ENCODE measurements around the gene TMEM176A.

Gene TMEM176A

DNA sequence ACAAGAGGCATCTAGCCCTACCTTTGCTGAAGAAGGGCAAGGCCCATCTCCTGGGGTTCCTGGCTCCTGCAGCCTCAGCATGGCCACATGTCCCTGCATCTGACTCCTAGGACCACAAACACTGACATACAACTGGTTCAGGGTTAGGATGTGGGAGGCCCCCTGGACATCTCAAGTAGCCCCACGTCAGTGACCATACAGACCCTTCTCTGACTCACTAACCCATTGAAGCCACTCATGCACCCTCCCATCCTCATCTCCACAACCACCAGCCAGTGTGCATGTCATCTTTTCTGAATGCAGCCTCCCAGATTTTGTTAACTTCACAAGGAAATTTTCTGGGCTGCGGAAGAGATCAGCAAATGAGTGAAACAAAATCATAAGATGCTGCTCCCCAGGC, 18.6 kb upstream of the TMEM176A start:
- Histone ChIP-seq H3K9ac (ENCODE audit: low read length) (no peak overlapping the region), H3K27me3 (ENCODE audit: control insufficient read depth in 1 of 2, insufficient read depth in 1 of 2, low read length in 2 of 2) (peaks cover 0 to 9% of the 10 kb centered on the region in 2 experiments), H3K14ac (ENCODE audit: low read length in 2 of 2) (peak overlapping the region in 1 of 2 experiments; percentile 48), H2BK5ac (ENCODE audit: low read depth, low read length, poor library complexity, severe bottlenecking) (no peak overlapping the region), H2BK12ac (ENCODE audit: low read length in 2 of 2) (peak overlapping the region in 1 of 2 experiments; percentile 1), H4K8ac (ENCODE audit: low read length) (no peak overlapping the region), H2BK15ac (ENCODE audit: low read depth, poor library complexity, severe bottlenecking) (no peak overlapping the region), H3K4me3 (ENCODE audit: insufficient read depth in 1 of 2, low read depth in 1 of 2, low read length in 2 of 2) (no peak overlapping the region), H2AK5ac (ENCODE audit: low read length, severe bottlenecking) (no peak overlapping the region), H3K36me3 (ENCODE audit: control insufficient read depth in 1 of 2, insufficient read depth in 2 of 2, low read depth in 1 of 2, low read length in 2 of 2) (no peaks in the 10 kb centered on the region), H3K9me3 (ENCODE audit: control insufficient read depth, low read length) (no peaks in the 10 kb centered on the region), H4K91ac (ENCODE audit: low read length) (no peak overlapping the region), H3K23ac (ENCODE audit: low read length in 2 of 2) (no peak overlapping the region), H2BK120ac (ENCODE audit: low read depth, low read length) (no peak overlapping the region), H3K4me2 (ENCODE audit: low read length, poor library complexity, severe bottlenecking) (no peak overlapping the region), H3K4me1 (ENCODE audit: control insufficient read depth, insufficient read depth, low read depth, low read length) (no peaks in the 10 kb centered on the region), H3K27ac (ENCODE audit: low read length, poor library complexity, severe bottlenecking) (no peak overlapping the region), H2AFZ (ENCODE audit: low read depth, low read length) (no peak overlapping the region), H3K18ac (ENCODE audit: low read depth in 1 of 2, low read length in 2 of 2) (peak overlapping the region; percentile 1 to 14), H3K4ac (ENCODE audit: low read depth in 1 of 2, low read length in 2 of 2) (no peak overlapping the region), H3K79me1 (replicated peaks; ENCODE audit: low read length, poor library complexity, severe bottlenecking) (no peaks in the 10 kb centered on the region)
- WGBS, result 61% methylated on average over 2 of the region's 2 CpGs
- peak; percentile 17 for DNase-seq

DNA sequence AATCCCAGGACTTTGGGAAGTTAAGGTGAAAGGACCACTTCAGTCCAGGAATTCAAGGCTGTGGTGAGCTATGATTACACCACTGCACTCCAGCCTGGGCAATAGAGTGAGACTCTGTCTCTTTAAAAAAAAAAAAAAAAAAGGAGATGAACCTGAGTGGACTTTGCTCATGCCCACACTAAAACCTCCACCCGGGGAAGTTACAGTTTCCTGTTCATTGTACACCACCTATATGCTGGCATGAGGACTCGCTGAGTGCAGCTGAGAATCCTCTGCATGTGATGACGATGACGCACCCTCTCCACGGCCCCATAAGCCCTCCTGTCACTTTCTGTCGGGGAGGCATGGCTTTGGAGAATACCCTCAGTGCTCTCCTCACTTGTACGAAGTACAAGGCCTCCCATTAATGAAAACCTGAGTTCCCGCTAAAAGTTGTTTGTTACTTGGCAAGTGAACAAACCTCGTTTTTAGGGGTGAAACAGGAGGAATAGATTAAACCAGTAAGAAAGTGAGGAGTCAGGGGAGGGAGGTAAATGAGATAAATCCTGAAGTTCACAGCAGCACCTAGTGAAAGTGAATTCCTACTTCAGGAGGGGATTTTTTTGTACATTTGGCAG, 16.3 kb upstream of the TMEM176A start:
- Histone ChIP-seq H3K4ac (ENCODE audit: low read depth in 1 of 2, low read length in 2 of 2) (no peak overlapping the region), H3K27me3 (ENCODE audit: control insufficient read depth in 1 of 2, insufficient read depth in 1 of 2, low read length in 2 of 2) (peaks cover 0 to 4% of the 10 kb centered on the region in 2 experiments), H2BK15ac (ENCODE audit: low read depth, poor library complexity, severe bottlenecking) (no peak overlapping the region), H3K4me1 (ENCODE audit: control insufficient read depth, insufficient read depth, low read depth, low read length) (no peaks in the 10 kb centered on the region), H2BK120ac (ENCODE audit: low read depth, low read length) (no peak overlapping the region), H2BK12ac (ENCODE audit: low read length in 2 of 2) (no peak overlapping the region), H3K14ac (ENCODE audit: low read length in 2 of 2) (no peak overlapping the region), H3K9ac (ENCODE audit: low read length) (no peak overlapping the region), H3K27ac (ENCODE audit: low read length, poor library complexity, severe bottlenecking) (no peak overlapping the region), H2BK5ac (ENCODE audit: low read depth, low read length, poor library complexity, severe bottlenecking) (no peak overlapping the region), H3K79me1 (replicated peaks; ENCODE audit: low read length, poor library complexity, severe bottlenecking) (no peaks in the 10 kb centered on the region), H4K8ac (ENCODE audit: low read length) (no peak overlapping the region), H3K4me3 (ENCODE audit: insufficient read depth in 1 of 2, low read depth in 1 of 2, low read length in 2 of 2) (no peak overlapping the region), H4K91ac (ENCODE audit: low read length) (no peak overlapping the region), H3K18ac (ENCODE audit: low read depth in 1 of 2, low read length in 2 of 2) (no peak overlapping the region), H3K4me2 (ENCODE audit: low read length, poor library complexity, severe bottlenecking) (no peak overlapping the region), H3K36me3 (ENCODE audit: control insufficient read depth in 1 of 2, insufficient read depth in 2 of 2, low read depth in 1 of 2, low read length in 2 of 2) (no peaks in the 10 kb centered on the region), H3K9me3 (ENCODE audit: control insufficient read depth, low read length) (no peaks in the 10 kb centered on the region), H2AK5ac (ENCODE audit: low read length, severe bottlenecking) (no peak overlapping the region), H3K23ac (ENCODE audit: low read length in 2 of 2) (no peak overlapping the region), H2AFZ (ENCODE audit: low read depth, low read length) (no peak overlapping the region)
- WGBS, result 80% methylated on average over 9 of the region's 9 CpGs
- no peak for DNase-seq

DNA sequence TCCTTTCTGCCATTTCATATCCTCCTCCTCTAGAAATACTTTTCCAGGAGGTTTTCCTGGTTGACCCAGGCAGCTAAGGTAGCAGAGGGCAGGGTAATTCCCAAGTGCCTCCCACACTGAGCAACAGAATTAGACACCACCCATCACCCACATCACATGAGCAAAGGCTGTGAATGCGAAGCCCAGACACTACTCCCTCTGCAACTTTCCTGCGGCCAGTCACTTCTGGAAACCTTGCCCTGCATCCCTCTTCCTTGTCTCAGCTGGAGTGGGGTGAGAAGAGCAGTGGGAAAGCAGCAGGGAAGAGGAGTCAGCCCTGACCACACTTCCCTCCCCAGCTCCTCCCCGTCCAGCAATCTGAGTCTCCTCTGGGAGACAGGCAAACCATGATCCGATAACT, 15.6 kb upstream of the TMEM176A start:
- H3K27me3 ChIP-seq (ENCODE audit: control insufficient read depth in 1 of 2, insufficient read depth in 1 of 2, low read length in 2 of 2), result peaks cover 4% of the 10 kb centered on the region in 2 experiments
- H2BK120ac ChIP-seq (ENCODE audit: low read depth, low read length), result peak overlapping the region; percentile 5
- H4K8ac ChIP-seq (ENCODE audit: low read length), result peak overlapping the region; percentile 64
- H3K4me3 ChIP-seq (ENCODE audit: insufficient read depth in 1 of 2, low read depth in 1 of 2, low read length in 2 of 2), result peak overlapping the region in 1 of 2 experiments; percentile 17
- peak overlapping the region; percentile 75 for H4K91ac ChIP-seq (ENCODE audit: low read length)
- no peaks in the 10 kb centered on the region for H3K79me1 ChIP-seq (replicated peaks; ENCODE audit: low read length, poor library complexity, severe bottlenecking)
- DNase-seq, result peak; percentile 41
- WGBS, result no CpG with 5 or more reads among the region's 4 CpGs
- no peaks in the 10 kb centered on the region for H3K9me3 ChIP-seq (ENCODE audit: control insufficient read depth, low read length)
- no peaks in the 10 kb centered on the region for H3K4me1 ChIP-seq (ENCODE audit: control insufficient read depth, insufficient read depth, low read depth, low read length)
- no peak overlapping the region for H3K23ac ChIP-seq (ENCODE audit: low read length in 2 of 2)
- no peak overlapping the region for H3K9ac ChIP-seq (ENCODE audit: low read length)
- H3K14ac ChIP-seq (ENCODE audit: low read length in 2 of 2), result no peak overlapping the region
- no peak overlapping the region for H3K18ac ChIP-seq (ENCODE audit: low read depth in 1 of 2, low read length in 2 of 2)
- no peak overlapping the region for H3K4me2 ChIP-seq (ENCODE audit: low read length, poor library complexity, severe bottlenecking)
- no peak overlapping the region for H2AFZ ChIP-seq (ENCODE audit: low read depth, low read length)
- peak overlapping the region in 1 of 2 experiments; percentile 66 for H2BK12ac ChIP-seq (ENCODE audit: low read length in 2 of 2)
- no peak overlapping the region for H2BK15ac ChIP-seq (ENCODE audit: low read depth, poor library complexity, severe bottlenecking)
- H3K36me3 ChIP-seq (ENCODE audit: control insufficient read depth in 1 of 2, insufficient read depth in 2 of 2, low read depth in 1 of 2, low read length in 2 of 2), result no peaks in the 10 kb centered on the region
- no peak overlapping the region for H3K4ac ChIP-seq (ENCODE audit: low read depth in 1 of 2, low read length in 2 of 2)
- no peak overlapping the region for H2AK5ac ChIP-seq (ENCODE audit: low read length, severe bottlenecking)
- no peak overlapping the region for H3K27ac ChIP-seq (ENCODE audit: low read length, poor library complexity, severe bottlenecking)
- no peak overlapping the region for H2BK5ac ChIP-seq (ENCODE audit: low read depth, low read length, poor library complexity, severe bottlenecking)

DNA sequence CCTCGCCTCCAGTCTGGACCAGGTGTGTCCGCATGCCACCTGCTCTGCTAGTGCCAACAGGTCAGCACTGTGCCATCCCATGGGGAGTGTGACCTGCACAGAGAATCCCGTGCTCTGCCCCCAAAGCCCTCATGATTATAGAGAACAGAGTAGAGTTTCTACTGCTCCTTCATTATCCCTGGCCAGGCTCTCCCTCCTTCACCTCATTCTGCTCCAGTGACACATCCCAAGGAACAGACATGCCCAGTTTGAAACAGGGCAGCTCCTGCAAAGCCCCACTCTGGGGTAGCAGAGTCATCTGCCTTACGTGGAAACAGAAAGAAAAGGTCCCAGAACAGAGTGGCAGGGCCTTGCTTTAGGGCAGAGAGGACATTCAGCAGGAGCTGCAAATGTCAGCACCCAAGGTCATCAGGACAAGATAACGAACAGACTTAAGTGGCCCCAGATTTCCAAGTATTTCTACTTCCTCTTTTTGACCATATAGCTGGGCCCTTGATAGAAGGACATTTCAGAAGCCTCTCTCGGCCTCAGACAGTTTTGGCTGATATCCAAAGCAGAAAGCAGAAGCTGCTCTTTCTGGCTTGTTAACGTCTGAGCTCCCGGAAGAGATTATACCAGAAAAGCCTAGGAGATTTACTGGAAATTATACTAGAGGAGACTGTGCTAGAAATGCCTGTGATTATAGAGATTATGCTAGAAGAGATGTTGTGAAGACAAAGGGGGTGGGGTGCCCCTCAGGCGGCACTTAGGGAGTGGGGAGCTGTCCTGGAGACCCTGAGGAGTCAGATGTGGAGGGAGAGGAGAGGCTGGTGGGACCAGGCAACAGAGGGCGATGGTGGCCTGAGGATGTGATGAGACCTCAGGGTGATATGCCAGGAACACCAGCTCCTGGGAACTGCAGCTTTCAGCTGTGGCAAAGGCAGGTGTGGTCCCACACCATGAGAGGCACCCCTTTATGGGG, 13.0 kb upstream of the TMEM176A start:
- Histone ChIP-seq H3K14ac (ENCODE audit: low read length in 2 of 2) (peak overlapping the region in 1 of 2 experiments; percentile 51), H3K4ac (ENCODE audit: low read depth in 1 of 2, low read length in 2 of 2) (no peak overlapping the region), H3K4me1 (ENCODE audit: control insufficient read depth, insufficient read depth, low read depth, low read length) (no peaks in the 10 kb centered on the region), H3K23ac (ENCODE audit: low read length in 2 of 2) (no peak overlapping the region), H2BK12ac (ENCODE audit: low read length in 2 of 2) (peak overlapping the region in 1 of 2 experiments; percentile 71), H4K8ac (ENCODE audit: low read length) (peak overlapping the region; percentile 63), H3K4me3 (ENCODE audit: insufficient read depth in 1 of 2, low read depth in 1 of 2, low read length in 2 of 2) (no peak overlapping the region), H2AK5ac (ENCODE audit: low read length, severe bottlenecking) (no peak overlapping the region), H2AFZ (ENCODE audit: low read depth, low read length) (no peak overlapping the region), H2BK5ac (ENCODE audit: low read depth, low read length, poor library complexity, severe bottlenecking) (no peak overlapping the region), H2BK15ac (ENCODE audit: low read depth, poor library complexity, severe bottlenecking) (no peak overlapping the region), H3K9me3 (ENCODE audit: control insufficient read depth, low read length) (no peaks in the 10 kb centered on the region), H3K4me2 (ENCODE audit: low read length, poor library complexity, severe bottlenecking) (no peak overlapping the region), H3K79me1 (replicated peaks; ENCODE audit: low read length, poor library complexity, severe bottlenecking) (no peaks in the 10 kb centered on the region), H3K36me3 (ENCODE audit: control insufficient read depth in 1 of 2, insufficient read depth in 2 of 2, low read depth in 1 of 2, low read length in 2 of 2) (no peaks in the 10 kb centered on the region), H3K27me3 (ENCODE audit: control insufficient read depth in 1 of 2, insufficient read depth in 1 of 2, low read length in 2 of 2) (peaks cover 4 to 13% of the 10 kb centered on the region in 2 experiments), H4K91ac (ENCODE audit: low read length) (peak overlapping the region; percentile 83), H3K9ac (ENCODE audit: low read length) (peak overlapping the region; percentile 70), H2BK120ac (ENCODE audit: low read depth, low read length) (no peak overlapping the region), H3K27ac (ENCODE audit: low read length, poor library complexity, severe bottlenecking) (no peak overlapping the region), H3K18ac (ENCODE audit: low read depth in 1 of 2, low read length in 2 of 2) (peak overlapping the region; percentile 62 to 64)
- peak; percentile 18 for DNase-seq
- 44% methylated on average over 10 of the region's 10 CpGs for WGBS

Measured in mesenchymal stem cell (in vitro differentiated cells and primary cell).